Tibial artery (tissue), 4 donors: Measurements from ENCODE around the gene INTS1.

Source experiments
- DNase-seq, 2 donors: peaks; one replicate each; pipeline ENCODE4 v3.0.0-alpha.2; 2019
- H3K27ac ChIP-seq, 2 donors: fragments of 200-600 bp; sonication (generic) in 1 of 2; 1 replicate in 1 of 2; 2 replicates in 1 of 2; pipeline ENCODE4 v1.5.1; 2018 to 2019; ENCODE audit warnings: mild to moderate bottlenecking in 1 of 2
- H3K27me3 ChIP-seq, 2 donors: fragments of 200-600 bp; sonication (generic) in 1 of 2; one replicate each; pipeline versions ENCODE4 v1.5.1 to v1.6.0; 2016 to 2019
- H3K36me3 ChIP-seq, 3 donors: fragments of 200-600 bp; sonication (generic) in 2 of 3; one replicate each; pipeline ENCODE4 v1.5.1; 2016 to 2019; ENCODE audit warnings: mild to moderate bottlenecking in 2 of 3
- H3K4me1 ChIP-seq, 4 donors: fragments of 200-600 bp; sonication (generic) in 2 of 4; 1 replicate in 3 of 4; 2 replicates in 1 of 4; pipeline ENCODE4 v1.5.1; 2016 to 2019
- H3K4me3 ChIP-seq, 2 donors: fragments of 200-600 bp; sonication (generic) in 1 of 2; 1 replicate in 1 of 2; 2 replicates in 1 of 2; pipeline ENCODE4 v1.5.1; 2018 to 2019; ENCODE audit warnings: mild to moderate bottlenecking in 2 of 2
- H3K9me3 ChIP-seq, 3 donors: fragments of 200-600 bp; sonication (generic) in 1 of 3; one replicate each; pipeline ENCODE4 v1.5.1; 2016 to 2019
- CTCF ChIP-seq, 2 experiments: fragments of 200-600 bp in 1 of 2; fragments of 450-650 bp in 1 of 2; IDR thresholded peaks; one replicate each; pipeline ENCODE4 v1.5.1; 2017 to 2019; ENCODE audit warnings: antibody characterized with exemption in 2 of 2, mild to moderate bottlenecking in 1 of 2, moderate library complexity in 1 of 2
- intact Hi-C: fragments of 100-400 bp; cut with DNase I; formaldehyde crosslinking; loops from one replicate; pipeline ENCODE4 v1.15.0; 2023; ENCODE audit warnings: low total_unique reads

The INTS1 gene

GRCh38 chr7:1433128-1433920 is 70.9 kb downstream of the INTS1 start:
- peaks cover 0 to 43% of the 10 kb centered on the region in 2 donors for H3K27me3 ChIP-seq
- intact Hi-C loops = loop anchor here (10.0 kb wide), 2 partner anchors 209 to 239 kb away; no protein-coding TSS in a partner anchor
- peaks cover 0 to 10% (median 4%) of the 10 kb centered on the region in 4 donors for H3K4me1 ChIP-seq
- no peak overlapping the region for H3K4me3 ChIP-seq
- no peaks in the 10 kb centered on the region for H3K9me3 ChIP-seq
- TF ChIP-seq CTCF (IDR thresholded peaks at IDR 0.05) = no peak
- no peak overlapping the region for H3K27ac ChIP-seq
- DNase-seq = no peak
- peaks cover 7 to 37% (median 16%) of the 10 kb centered on the region in 3 donors for H3K36me3 ChIP-seq

- Histone ChIP-seq H3K27me3 (peaks cover 0 to 46% of the 10 kb centered on the region in 2 donors), H3K4me1 (peaks cover 0 to 10% (median 4%) of the 10 kb centered on the region in 4 donors), H3K9me3 (no peaks in the 10 kb centered on the region), H3K27ac (no peak overlapping the region), H3K36me3 (peaks cover 0 to 29% (median 10%) of the 10 kb centered on the region in 3 donors), H3K4me3 (no peak overlapping the region)
- intact Hi-C loops = loop anchor here (1.0 to 10.0 kb wide), 3 partner anchors 41 to 238 kb away; no protein-coding TSS in a partner anchor
- TF ChIP-seq CTCF (IDR thresholded peaks at IDR 0.05) = peak; percentile 92 to 97
- peak; percentile 60 to 83 for DNase-seq
These were observed 71.6 kb downstream of the INTS1 start for GRCh38 chr7:1432411-1433082.

GRCh38 chr7:1431634-1432380 is 72.4 kb downstream of the INTS1 start:
- intact Hi-C loops = loop anchor here (1.0 to 10.0 kb wide), 3 partner anchors 41 to 237 kb away; no protein-coding TSS in a partner anchor
- DNase-seq = no peak
- H3K27me3 ChIP-seq = peaks cover 0 to 46% of the 10 kb centered on the region in 2 donors

GRCh38 chr7:1431226-1431625 is 73.0 kb downstream of the INTS1 start:
- peaks cover 0 to 10% (median 4%) of the 10 kb centered on the region in 4 donors for H3K4me1 ChIP-seq
- no peak overlapping the region for H3K27ac ChIP-seq
- no peaks in the 10 kb centered on the region for H3K9me3 ChIP-seq
- no peak for TF ChIP-seq CTCF (IDR thresholded peaks at IDR 0.05)
- DNase-seq = no peak
- intact Hi-C loops = loop anchor here (10.0 kb wide), 2 partner anchors 206 to 236 kb away; no protein-coding TSS in a partner anchor
- H3K36me3 ChIP-seq = peaks cover 0 to 16% (median 0%) of the 10 kb centered on the region in 3 donors
- no peak overlapping the region for H3K4me3 ChIP-seq
- peaks cover 0 to 52% of the 10 kb centered on the region in 2 donors for H3K27me3 ChIP-seq

More at GRCh38 chr7:1431634-1432380, 72.4 kb downstream of the INTS1 start:
- peaks cover 0 to 22% (median 2%) of the 10 kb centered on the region in 3 donors for H3K36me3 ChIP-seq
- H3K9me3 ChIP-seq = no peaks in the 10 kb centered on the region
- H3K4me1 ChIP-seq = peaks cover 0 to 10% (median 4%) of the 10 kb centered on the region in 4 donors
- no peak overlapping the region for H3K27ac ChIP-seq
- no peak for TF ChIP-seq CTCF (IDR thresholded peaks at IDR 0.05)
- H3K4me3 ChIP-seq = no peak overlapping the region
